ENCODE data around the gene FHOD3.
A peak's percentile ranks its signal among the peaks of the same experiment; 100 is the strongest.

FHOD3 gene

DNA sequence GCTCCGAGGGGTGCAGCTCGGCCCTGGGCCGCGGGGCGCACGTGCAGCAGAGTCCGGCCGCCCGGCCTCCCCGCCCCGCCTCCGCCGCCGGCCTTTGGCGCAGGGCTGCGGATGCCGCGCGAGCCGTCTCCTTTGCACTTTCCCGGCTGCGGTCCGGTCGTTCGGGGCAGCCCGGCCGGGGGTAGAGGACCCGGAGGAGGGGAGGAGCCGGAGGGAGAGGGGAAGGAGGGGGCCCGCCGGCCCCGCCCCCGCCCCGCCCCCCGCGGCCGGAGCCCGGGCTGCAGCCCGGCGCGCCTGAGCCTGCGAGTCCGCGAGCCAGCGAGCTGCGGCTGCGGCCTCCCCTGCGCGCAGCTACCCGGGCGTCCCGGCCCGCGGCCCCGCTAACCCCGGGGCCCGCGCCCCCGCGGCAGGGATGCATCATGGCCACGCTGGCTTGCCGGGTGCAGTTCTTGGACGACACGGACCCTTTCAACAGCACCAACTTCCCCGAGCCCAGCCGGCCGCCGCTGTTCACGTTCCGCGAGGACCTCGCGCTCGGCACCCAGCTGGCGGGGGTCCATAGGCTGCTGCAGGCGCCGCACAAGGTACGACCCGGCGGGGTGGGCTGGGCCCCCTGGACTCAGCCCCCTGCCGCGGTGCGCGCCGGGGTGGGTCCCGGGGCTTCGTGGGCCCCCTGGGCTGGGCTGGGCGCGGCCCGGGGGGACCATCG lies at the start of gene FHOD3:
Gene FHOD3, plus strand, starts transcription at position 297 of the 709 bp plus-strand sequence. Its CDS starts 123 bp downstream, at position 420.
- DNase-seq (ENCODE audit: low read depth in 2 of 2): no peak

DNA sequence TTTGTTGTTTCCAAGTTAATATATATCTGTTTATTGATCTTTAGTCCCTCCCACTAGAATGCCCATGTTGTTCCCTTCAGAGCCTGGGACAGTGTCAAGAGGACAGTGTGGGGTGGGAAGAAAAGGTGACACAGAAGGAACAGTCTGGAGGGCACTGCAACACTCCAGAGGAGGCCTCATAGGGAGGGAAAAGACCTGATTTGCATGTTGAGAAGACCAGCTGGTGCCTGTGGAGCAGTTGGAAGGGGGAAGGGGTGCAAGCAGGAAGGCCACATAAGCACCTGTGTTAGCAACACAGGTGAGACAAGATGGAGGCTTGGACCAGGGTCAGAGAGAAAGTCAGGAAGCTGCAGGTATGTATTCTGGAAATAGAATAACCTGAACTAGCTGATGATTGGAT lies 48.1 kb upstream of the FHOD3 start:
- no peak for DNase-seq (ENCODE audit: low read depth in 2 of 2)

DNA sequence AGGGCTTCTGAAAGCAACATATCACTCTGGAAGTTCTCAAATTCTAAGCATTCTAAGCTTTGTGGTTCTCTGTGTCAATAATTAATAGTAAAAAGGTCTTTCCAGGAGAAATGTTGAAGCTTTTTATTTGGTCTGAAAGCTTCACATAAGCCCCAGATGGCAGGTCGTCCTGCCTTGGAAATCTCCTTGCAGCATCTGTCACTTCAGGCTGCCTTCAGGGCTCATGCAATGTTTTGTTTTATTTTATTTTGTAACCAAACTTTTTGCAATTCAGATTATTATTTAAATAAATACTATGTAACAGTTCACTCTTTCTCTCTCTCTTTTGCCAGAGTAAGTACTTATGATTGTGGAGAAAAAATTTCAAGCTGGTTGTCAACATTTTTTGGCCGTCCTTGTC lies 46.7 kb upstream of the FHOD3 start:
- no peak for DNase-seq (ENCODE audit: low read depth in 2 of 2)

DNA sequence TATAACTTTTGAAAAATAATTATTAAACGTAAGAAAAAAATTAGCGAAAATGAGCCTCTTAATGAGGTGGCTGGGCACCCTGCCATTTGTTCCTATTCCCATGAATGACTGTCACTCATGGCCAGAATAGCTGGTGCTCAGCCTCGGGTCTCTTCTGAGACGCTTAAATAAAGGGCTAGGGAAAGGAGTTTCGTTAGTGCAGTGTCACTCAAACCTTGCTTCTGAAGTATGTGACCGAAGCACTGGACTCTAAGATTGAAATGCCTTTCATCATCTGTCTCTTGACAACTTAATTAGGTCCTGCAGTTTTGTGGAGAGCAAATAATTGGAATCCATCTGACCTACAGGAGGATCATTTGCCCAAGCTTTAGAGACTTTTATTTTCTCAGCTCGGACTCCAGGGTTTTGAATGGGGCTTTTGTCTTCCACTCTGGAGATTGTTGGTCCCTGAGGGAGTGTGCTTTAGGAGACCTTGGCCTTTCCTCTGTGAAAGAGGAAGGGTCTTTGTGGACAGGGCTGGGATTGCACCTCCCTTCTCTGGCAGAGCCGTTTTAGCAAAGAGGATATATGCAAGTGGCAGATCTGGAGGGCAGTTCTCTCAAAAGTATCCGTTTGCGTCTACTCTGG lies 42.3 kb upstream of the FHOD3 start:
- no peak for DNase-seq (ENCODE audit: low read depth in 2 of 2)

DNA sequence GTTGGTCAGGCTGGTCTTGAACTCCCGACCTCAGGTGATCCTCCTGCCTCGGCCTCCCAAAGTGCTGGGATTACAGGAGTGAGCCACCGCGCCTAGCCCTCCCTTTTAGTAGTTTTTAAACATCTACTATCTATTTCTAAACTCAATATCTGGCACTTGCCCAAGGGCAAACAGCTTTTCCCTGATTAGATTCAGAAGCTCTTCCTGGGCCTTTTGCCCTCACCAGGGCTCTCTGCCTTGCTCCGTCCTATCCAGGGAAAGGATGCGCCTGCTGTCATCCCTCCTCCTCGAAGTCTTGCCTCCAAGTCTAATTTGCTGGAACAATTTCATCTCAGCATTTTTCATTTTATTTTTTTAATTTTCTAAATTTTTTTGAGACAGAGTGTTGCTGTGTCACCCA lies 41.4 kb upstream of the FHOD3 start:
- DNase-seq (ENCODE audit: low read depth in 2 of 2): no peak

DNA sequence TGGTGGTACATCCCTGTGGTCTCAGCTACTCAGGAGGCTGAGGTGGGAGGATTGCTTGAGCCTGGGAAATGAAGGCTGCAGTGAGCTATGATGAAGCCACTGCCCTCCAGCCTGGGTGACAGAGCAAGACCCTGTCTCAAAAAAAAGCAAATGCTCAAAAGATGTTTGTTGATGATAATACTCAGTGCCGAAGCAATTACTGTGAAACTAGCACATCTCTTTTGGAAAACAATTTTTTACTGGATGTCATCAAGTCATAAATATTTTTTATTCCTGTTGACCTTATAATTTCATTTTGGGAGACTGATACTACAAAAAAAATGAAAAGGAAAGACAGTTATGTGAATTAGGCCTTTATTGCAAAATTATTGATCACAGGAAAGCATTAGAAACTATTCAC lies 34.5 kb upstream of the FHOD3 start:
- no peak for DNase-seq (ENCODE audit: low read depth in 2 of 2)

DNA sequence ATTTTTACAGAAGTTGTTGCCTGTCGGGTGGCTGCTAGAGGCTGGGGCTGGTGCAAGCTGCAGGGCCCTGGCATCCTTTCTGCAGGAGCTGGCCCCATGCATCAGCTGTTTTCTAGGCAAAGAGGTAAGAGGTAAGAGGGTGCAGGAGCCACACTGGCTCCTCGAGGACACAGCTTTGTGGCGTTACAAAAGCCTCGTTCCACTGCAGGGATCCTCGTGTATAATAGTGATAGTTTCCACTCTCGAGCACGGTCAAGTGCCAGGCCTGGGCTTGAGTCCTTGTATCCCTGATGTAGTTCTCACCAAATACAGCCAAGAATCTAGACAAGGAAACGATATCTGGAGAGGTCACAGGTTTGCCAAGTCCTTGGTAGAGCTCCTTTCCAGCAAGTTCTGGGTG lies 33.2 kb upstream of the FHOD3 start:
- DNase-seq (ENCODE audit: low read depth in 2 of 2): no peak

DNA sequence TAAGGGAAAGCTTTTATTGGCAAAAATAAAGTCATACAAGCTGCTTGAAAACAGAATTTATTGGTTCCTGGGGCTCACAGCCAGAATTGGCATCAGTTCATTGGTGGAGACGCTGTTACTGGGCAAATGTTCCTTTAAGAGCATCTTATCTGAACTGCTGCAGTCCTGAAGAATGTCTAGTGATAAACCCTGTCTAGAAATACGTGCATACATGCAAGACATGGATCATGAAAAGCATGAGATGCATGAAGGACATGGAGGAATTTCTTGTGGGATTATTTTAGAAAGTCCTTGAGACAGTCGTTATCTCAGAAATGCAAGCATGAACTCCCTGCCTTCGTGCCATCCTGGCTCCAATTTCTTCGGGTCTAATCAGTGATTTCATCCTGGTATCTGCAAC lies 32.5 kb upstream of the FHOD3 start:
- DNase-seq (ENCODE audit: low read depth in 2 of 2): no peak

DNA sequence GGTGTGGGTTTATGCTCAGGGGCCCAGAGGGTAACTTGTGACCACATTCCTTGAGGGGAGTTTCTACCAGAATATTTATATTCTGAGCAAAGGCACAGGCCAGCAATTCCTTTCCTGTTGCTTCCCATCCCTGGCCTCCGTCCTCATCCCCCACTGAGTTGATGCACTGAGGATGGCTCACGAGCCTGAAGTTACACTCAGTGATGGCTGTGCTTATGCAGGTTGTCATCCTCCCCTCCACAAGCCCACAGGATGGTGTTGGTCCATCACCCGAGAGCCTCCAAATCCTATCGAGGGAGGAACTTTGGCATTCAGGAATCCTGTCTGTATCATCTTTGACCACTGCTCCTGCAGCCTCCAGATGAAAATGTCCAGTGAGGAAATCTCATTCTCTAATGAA lies 28.4 kb upstream of the FHOD3 start:
- DNase-seq (ENCODE audit: low read depth in 2 of 2): no peak

DNA sequence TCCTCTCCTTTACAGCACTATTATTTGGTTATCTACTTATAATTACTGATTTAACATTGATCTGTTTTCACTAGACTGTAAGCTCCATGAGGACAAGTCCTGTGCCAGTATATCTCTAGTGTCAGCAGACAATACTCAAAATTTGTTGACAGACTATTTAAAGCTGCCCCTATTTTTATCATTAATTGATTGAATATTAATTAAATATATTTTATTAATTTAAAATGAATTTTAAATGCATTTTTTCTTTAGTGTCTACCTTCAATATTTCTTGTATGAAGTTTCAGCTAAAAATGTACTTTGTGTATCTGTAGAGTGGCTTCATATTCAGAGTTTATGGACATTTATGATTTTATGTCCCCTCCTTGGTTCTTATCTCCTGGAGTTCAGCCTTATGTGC lies 26.4 kb upstream of the FHOD3 start:
- no peak for DNase-seq (ENCODE audit: low read depth in 2 of 2)

DNA sequence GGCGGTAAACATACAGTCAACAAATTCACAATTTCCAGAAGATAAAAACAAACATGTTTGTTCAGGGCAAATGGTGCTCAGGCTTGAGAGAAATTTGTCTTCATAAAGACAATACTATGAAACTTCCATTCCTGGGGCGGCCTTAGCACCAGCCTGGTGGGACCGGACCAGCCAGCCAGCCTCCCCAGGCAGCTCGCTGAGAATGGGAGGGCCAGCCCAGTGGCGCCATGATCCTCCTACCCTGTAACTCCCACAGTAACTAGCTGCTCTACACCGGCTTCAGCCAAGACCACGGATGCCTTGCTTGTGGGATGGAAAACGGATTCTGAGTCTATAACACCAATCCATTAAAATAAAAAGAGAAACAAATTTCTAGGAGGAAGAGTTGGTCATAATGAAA lies 24.2 kb upstream of the FHOD3 start:
- DNase-seq (ENCODE audit: low read depth in 2 of 2): no peak

DNA sequence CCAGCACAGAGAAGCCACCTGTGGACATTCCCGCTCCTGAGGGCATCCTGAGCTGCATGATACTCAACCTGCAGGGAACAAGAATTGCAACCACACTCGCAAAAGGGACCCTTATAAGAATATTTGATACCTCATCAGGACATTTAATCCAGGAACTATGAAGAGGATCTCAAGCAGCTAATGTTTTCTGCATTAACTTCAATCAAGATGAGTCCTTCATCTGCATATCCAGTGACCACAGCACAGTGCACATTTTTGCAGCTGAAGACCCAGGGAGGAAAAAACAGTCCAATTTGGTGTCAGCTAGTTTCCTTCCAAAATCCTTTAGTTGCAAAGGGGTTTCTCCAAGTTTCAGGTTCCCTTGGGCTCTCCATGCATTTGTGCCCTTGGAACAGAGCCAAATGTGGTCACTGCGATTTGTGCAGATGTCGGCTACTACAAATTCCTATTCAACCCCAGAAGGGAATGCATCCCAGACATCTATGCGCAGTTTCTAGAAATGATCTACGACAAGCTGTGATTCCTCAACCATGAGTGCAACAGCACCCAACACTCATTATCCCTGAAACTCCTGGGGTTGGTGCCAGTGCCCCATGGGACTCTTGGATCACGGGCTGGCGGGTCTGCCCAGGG lies 23.3 kb upstream of the FHOD3 start:
- no peak for DNase-seq (ENCODE audit: low read depth in 2 of 2)

DNA sequence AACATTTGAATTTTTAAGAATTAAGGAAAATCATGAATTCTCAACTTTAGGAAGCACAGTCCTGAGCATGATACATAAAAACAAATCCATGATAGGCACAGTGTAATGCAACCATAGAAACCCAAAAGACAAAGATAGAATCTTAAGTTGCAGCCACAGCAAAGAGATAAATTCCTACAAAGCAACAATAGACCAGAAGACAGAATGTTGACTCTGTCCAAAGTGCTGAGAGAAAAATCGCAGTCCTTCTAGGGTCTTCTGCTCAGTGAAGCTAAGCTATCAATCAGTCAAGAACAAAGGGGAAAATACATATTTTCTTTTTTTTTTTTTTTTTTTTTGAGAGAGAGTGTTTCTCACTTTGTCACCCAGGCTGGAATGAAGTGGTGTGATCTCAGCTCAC lies 22.0 kb upstream of the FHOD3 start:
- DNase-seq (ENCODE audit: low read depth in 2 of 2): no peak

DNA sequence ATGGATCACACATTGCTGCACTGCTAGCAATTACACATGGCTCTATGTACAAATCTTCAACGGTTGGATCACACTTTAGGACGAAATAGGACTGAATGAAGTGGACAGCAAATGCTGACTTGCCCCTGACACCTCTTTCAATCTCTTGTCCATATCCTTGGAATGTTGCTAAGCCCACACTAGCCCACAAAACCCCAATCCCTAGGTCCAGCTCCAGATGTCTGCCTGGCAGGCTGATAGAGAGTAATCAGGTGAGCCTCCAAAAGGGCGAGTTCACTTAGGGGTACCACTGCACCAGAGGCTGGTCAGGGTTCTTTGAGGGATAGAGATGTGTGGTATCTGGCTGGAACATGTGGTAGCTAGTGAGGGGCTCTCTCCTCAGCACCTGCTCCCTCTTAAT lies 18.5 kb upstream of the FHOD3 start:
- no peak for DNase-seq (ENCODE audit: low read depth in 2 of 2)

DNA sequence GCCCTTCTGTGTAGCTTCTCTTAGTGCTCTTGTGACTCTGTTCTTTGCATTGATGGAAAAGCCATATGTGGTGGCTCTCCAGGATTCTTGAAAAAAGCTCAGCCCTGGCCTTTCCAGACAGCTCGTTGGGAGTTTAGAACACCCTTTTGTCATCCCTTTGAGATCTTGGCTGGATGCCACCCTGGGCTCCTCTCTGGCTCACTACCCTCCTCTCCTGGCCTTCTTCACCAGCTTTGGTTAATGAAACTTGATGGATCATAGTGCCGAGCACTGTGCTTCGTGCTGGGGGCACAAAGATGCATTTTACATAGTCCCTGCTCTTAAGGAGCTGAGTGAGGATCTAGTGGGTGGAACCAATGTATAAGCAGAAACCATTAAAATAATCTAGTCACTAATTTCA lies 15.6 kb upstream of the FHOD3 start:
- DNase-seq (ENCODE audit: low read depth in 2 of 2): no peak

DNA sequence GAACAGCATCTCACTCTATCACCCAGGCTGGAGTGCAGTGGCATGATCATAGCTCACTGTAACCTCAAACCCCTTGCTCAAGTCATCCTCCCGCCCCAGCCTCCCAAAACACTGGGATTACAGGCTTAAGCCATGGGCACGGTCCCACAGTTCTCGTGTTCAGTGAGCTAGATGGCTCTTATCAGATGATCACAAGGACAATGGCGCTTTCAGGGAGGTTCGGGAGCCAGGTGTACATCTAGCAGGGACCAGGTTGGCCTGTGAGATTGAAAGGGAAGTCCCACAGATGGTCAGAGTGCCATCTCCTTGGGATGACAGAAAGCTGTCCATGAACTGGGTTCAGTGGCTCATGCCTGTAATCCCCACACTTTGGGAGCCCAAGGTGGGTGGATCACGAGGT lies 14.1 kb upstream of the FHOD3 start:
- no peak for DNase-seq (ENCODE audit: low read depth in 2 of 2)

DNA sequence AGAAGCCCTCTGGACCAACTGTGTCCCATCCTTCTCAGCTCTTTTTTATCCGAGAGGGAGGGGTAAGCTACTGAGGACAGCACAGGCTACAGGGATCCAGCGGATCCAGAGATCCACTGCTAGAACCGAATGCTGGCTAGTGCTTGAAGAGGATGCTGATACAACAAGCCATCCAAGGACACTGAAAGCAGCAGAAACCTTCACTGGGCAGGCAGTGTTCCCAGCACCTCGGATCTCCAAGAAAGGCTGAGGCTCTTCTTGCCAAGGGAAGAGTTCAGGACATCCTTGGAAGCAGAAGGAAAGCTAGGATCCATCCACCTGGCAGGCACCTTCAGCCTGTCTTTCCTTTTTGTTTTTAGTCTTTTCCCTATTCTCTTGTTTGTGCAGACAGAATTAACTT lies 13.2 kb upstream of the FHOD3 start:
- no peak for DNase-seq (ENCODE audit: low read depth in 2 of 2)

DNA sequence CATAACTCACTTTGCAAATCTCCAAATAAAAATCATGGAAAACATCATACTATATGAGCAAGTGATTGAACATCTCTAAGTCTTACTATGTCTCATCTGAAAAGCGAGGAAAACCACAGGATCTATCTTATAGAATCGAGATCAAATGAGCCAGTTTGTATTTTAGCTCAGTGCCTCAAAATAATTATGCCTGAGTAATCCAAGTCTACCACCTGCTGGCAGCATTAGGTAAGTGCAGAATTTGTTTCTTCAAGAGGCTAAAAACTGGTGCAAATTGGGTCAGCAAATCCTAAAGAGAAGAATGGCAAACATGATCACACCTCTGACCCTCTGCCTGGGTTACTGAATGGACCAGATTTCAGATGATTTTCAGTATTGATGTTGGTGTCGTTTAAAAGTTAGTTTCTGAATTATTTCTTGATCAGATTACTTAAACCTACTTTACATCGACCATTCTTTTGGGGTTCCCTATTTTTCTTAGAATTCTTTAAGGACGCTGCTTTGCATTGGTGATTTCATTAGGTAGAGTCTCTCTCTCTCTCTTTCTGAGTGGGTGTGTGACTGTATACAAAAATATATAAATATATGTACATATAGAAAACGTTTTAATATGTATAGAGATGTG lies 12.7 kb upstream of the FHOD3 start:
- peak in 1 of 2 donors; percentile 8 for DNase-seq (ENCODE audit: low read depth in 2 of 2)

DNA sequence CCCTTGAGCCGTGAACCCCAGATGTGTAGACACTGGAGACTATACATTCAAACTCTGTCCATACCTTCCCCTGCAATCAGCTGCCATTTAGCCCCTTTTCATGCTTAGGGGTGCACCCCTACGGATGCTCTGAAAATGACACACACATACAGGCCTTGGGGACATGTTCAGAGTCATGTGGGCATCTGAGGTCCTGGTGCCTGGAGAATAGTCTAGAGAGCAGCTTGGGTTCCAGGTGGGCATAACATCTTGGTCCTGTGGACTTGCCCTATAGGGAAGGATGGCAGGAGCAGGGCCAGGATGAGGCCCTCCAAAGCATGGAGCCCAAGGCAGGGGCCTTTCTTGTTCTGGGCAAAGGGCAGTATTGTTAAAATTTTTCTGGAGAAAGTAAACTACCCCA lies 9.9 kb upstream of the FHOD3 start:
- no peak for DNase-seq (ENCODE audit: low read depth in 2 of 2)

DNA sequence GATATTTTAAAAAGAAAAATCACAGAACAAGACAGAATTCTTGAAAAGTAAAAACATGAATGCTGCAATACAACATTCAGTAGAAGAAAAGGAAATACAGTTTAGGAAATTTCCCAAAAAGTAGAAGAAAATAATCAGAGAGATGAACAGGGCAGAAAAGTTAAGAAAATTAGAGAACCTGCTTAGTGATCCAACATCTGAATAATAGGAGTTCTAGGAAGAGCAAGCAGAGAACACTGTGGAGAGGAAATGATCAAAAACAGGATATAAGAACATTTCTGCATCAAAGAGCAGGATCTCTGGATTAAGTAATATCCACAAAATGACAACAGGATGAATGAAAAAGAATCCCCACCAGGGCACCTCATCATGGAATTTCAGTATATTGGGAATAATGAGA lies 8.8 kb upstream of the FHOD3 start:
- DNase-seq (ENCODE audit: low read depth in 2 of 2): no peak

DNA sequence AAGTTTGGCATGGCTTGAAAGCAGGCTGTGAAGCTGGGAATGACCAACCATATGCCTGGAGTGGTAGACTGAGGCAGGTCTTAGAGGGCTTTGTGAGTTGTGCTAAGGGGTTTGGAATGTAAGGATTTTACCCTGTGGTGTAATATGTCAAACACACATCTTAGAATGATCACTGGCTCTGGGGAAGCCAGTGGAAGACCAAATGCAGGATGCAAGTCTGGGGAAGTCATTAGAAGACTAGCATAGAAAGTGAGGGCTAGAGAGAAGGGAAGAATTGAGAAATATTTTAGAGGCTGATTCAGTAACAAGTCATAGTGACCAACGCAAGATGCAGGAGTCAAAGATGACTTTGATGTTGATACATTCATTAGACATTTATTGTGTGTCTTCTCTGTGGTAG lies 3.5 kb upstream of the FHOD3 start:
- DNase-seq (ENCODE audit: low read depth in 2 of 2): no peak

DNA sequence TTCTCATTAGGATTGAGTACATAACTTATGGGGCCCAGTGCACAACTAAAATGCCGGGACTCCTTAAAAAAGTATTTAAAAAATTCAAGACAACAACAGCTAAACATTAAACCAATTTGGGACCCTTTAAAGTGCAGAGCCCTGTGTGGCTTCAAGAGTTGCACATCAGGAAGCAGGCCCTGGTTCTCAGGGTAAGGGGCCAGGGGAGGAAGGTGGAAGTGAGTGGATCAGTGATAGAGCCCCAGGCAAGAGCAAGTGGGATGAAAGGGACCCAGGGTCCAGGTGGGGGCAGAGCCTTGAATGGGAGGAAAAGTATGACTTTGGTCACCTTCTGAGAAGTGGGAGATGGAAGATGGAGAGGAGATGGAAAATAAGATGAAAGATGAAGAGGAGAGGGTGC lies 2.3 kb upstream of the FHOD3 start:
- DNase-seq (ENCODE audit: low read depth in 2 of 2): no peak

DNA sequence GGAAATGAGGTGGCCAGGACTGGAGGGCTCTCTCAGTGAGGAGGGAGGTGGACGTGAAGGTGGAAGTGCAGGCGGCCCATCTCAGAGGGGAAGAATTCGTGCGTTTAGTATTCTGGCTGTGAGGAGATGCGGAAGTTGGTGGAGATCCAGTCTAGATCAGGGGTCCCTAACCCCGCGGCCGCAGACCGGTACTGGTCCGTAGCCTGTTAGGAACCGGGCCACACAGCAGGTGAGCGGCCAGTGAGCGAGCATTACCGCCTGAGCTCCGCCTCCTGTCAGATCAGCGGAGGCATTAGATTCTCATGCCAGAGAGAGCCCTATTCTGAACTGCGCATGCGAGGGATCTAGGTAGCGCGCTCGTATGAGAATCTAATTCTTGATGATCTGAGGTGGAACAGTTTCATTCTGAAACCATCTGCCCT lies 1.6 kb upstream of the FHOD3 start:
- no peak for DNase-seq (ENCODE audit: low read depth in 2 of 2)
